Tibial artery (tissue), 4 donors: Measurements from ENCODE around the gene MRGPRF.

ENCODE experiments used
- DNase-seq, 2 donors: peaks; one replicate each; pipeline ENCODE4 v3.0.0-alpha.2; 2019
- H3K27ac ChIP-seq, 2 donors: fragments of 200-600 bp; sonication (generic) in 1 of 2; 1 replicate in 1 of 2; 2 replicates in 1 of 2; pipeline ENCODE4 v1.5.1; 2018 to 2019; ENCODE audit warnings: mild to moderate bottlenecking in 1 of 2
- H3K27me3 ChIP-seq, 2 donors: fragments of 200-600 bp; sonication (generic) in 1 of 2; one replicate each; pipeline versions ENCODE4 v1.5.1 to v1.6.0; 2016 to 2019
- H3K36me3 ChIP-seq, 3 donors: fragments of 200-600 bp; sonication (generic) in 2 of 3; one replicate each; pipeline ENCODE4 v1.5.1; 2016 to 2019; ENCODE audit warnings: mild to moderate bottlenecking in 2 of 3
- H3K4me1 ChIP-seq, 4 donors: fragments of 200-600 bp; sonication (generic) in 2 of 4; 1 replicate in 3 of 4; 2 replicates in 1 of 4; pipeline ENCODE4 v1.5.1; 2016 to 2019
- H3K4me3 ChIP-seq, 2 donors: fragments of 200-600 bp; sonication (generic) in 1 of 2; 1 replicate in 1 of 2; 2 replicates in 1 of 2; pipeline ENCODE4 v1.5.1; 2018 to 2019; ENCODE audit warnings: mild to moderate bottlenecking in 2 of 2
- H3K9me3 ChIP-seq, 3 donors: fragments of 200-600 bp; sonication (generic) in 1 of 3; one replicate each; pipeline ENCODE4 v1.5.1; 2016 to 2019
- CTCF ChIP-seq, 2 experiments: fragments of 200-600 bp in 1 of 2; fragments of 450-650 bp in 1 of 2; IDR thresholded peaks; one replicate each; pipeline ENCODE4 v1.5.1; 2017 to 2019; ENCODE audit warnings: antibody characterized with exemption in 2 of 2, mild to moderate bottlenecking in 1 of 2, moderate library complexity in 1 of 2
- intact Hi-C: fragments of 100-400 bp; cut with DNase I; formaldehyde crosslinking; loops from one replicate; pipeline ENCODE4 v1.15.0; 2023; ENCODE audit warnings: low total_unique reads

Gene MRGPRF

GRCh38 chr11:68983801-68984200 lies 29.2 kb downstream of the MRGPRF start:
- no peaks in the 10 kb centered on the region for H3K27me3 ChIP-seq
- TF ChIP-seq CTCF (IDR thresholded peaks at IDR 0.05) = no peak
- no peaks in the 10 kb centered on the region for H3K4me1 ChIP-seq
- H3K36me3 ChIP-seq = no peaks in the 10 kb centered on the region
- H3K27ac ChIP-seq = no peak overlapping the region
- H3K9me3 ChIP-seq = no peaks in the 10 kb centered on the region
- intact Hi-C loops = no loop called here
- H3K4me3 ChIP-seq = no peak overlapping the region
- no peak for DNase-seq

GRCh38 chr11:68982134-68982533 lies 30.9 kb downstream of the MRGPRF start:
- no peaks in the 10 kb centered on the region for H3K36me3 ChIP-seq
- TF ChIP-seq CTCF (IDR thresholded peaks at IDR 0.05) = no peak
- no peaks in the 10 kb centered on the region for H3K9me3 ChIP-seq
- no peaks in the 10 kb centered on the region for H3K4me1 ChIP-seq
- no peak for DNase-seq
- H3K4me3 ChIP-seq = no peak overlapping the region
- intact Hi-C loops = no loop called here
- no peaks in the 10 kb centered on the region for H3K27me3 ChIP-seq
- H3K27ac ChIP-seq = no peak overlapping the region

DNA sequence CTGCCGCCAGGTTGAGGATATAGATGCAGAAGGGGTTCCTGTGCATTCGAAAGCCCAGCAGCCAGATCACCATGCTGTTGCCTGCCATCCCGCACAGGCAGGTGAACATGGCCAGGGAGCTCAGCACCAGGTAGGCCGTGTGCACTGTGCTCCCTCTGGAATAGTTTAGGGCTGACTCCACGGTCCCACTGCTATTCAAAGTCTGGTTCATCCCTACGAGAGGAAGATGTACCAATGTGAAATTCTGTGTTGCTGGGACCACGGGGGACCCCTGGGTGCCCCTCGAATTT lies 32.3 kb downstream of the MRGPRF start, which contains the start of gene MRGPRD:
TSS of gene MRGPRD (minus strand) at position 211 of the 290 bp plus-strand sequence. CDS start at position 211, 0 bp downstream.
- H3K27me3 ChIP-seq = no peaks in the 10 kb centered on the region
- TF ChIP-seq CTCF (IDR thresholded peaks at IDR 0.05) = no peak
- no peaks in the 10 kb centered on the region for H3K9me3 ChIP-seq
- intact Hi-C loops = no loop called here
- DNase-seq = no peak
- H3K27ac ChIP-seq = no peak within 1 kb of the TSS
- no peaks in the 10 kb centered on the region for H3K36me3 ChIP-seq
- peaks cover 0 to 8% (median 4%) of the 10 kb centered on the region in 4 donors for H3K4me1 ChIP-seq
- no peak within 1 kb of the TSS for H3K4me3 ChIP-seq

DNA sequence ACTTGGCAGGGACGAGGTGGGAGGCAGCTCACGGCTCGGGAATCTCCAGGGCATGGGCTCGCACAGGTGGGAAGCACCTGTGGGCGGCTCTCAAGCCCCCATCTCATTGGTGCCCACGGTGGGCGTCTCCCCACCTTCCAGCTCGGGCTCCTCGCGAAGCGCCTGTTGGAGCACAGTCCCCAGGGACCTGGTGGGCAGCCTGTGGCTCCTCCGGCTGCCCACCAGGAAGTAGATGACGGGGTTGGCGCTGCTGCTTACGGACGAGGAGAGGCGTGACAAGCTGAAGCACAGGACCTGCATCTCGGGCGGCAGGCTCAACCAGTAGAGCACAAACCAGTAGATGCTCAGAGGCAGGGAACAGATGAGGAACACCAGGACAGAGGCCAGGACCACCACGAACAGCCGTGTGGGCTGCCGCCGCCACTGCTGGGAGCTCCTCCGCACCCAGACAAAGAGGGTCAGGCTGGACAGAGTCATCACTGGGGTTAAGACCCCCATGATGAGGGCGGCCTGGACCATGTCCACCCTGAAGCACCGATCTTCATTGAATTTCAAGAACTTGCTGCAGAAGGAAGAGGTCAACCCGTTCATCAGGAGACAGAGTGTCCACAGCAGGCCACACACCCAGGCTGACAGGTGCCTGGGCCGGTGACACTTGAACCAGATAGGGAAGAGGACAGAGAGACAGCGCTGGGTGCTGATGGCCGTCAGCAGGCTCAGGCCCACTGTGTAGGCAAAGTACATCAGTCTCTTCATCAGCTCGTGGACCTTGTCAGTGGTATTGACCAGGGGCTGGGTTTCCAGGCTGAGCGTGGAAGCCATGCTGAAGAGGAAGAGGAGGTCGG lies 32.9 kb downstream of the MRGPRF start:
- no peak for TF ChIP-seq CTCF (IDR thresholded peaks at IDR 0.05)
- no peak overlapping the region for H3K4me3 ChIP-seq
- DNase-seq = peak in 1 of 2 donors; percentile 54
- H3K27me3 ChIP-seq = no peaks in the 10 kb centered on the region
- no peaks in the 10 kb centered on the region for H3K9me3 ChIP-seq
- H3K4me1 ChIP-seq = peaks cover 0 to 8% (median 4%) of the 10 kb centered on the region in 4 donors
- H3K36me3 ChIP-seq = no peaks in the 10 kb centered on the region
- intact Hi-C loops = no loop called here
- H3K27ac ChIP-seq = no peak overlapping the region

DNA sequence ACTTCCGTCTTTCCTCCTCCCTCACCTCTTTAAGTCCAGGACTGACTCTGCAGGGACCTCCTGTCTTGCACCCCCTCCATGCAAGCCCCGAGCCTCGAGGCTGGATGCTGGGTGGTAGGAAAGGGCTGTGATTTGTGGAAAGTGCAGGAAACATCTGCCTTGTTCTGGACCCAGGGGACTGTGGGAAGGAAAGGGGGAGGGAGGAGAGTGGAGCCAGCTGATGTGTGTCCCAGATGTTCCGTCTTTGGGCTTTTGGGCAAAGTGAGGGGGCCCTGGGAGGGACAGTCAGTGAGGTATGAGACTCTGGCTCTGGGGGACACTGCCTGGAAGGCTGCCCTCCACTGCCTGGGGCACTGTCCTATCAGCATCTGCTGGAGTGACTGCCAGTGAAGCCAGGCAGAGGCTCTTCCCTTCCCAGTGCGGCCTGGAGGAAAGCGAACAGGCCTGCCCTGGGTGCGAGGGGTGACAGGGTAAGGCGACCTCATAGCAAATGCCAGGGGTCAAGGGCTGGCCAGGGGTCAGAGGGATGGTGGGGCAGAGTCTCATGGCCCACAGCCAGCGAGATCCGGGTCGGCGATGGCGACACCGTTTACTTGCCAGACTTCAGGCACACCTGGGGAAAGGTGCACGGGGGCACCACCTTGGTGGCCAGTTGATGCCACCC lies 34.0 kb downstream of the MRGPRF start:
- intact Hi-C loops = no loop called here
- Histone ChIP-seq H3K9me3 (no peaks in the 10 kb centered on the region), H3K4me3 (no peak overlapping the region), H3K4me1 (peaks cover 0 to 8% (median 4%) of the 10 kb centered on the region in 4 donors), H3K36me3 (no peaks in the 10 kb centered on the region), H3K27me3 (no peaks in the 10 kb centered on the region), H3K27ac (no peak overlapping the region)
- DNase-seq = peak in 1 of 2 donors; percentile 53
- no peak for TF ChIP-seq CTCF (IDR thresholded peaks at IDR 0.05)
